HAP-1 (cell line): ENCODE data around the gene MALL.
"Not testable (repeated sequence)": the region's sequence is repeated elsewhere in the genome, so short reads cannot be mapped to it uniquely, and the experiment has no call there.

Experiments
- DNase-seq, 2 experiments: peaks; one replicate each; pipeline ENCODE4 v3.0.0-alpha.2; 2016 to 2020; ENCODE audit warnings: low spot score in 2 of 2
- H3K27me3 ChIP-seq: fragments of 250-450 bp; sonication (Bioruptor Pico); 2 replicates; pipeline ENCODE4 v1.5.1; 2020; ENCODE audit warnings: low read depth, mild to moderate bottlenecking, moderate library complexity
- H3K36me3 ChIP-seq: fragments of 250-450 bp; sonication (Bioruptor Pico); replicated peaks from 2 replicates; pipeline ENCODE4 v1.5.1; 2020; ENCODE audit warnings: mild to moderate bottlenecking
- H3K4me1 ChIP-seq: fragments of 250-450 bp; sonication (Bioruptor Pico); 2 replicates; pipeline ENCODE4 v1.5.1; 2020; ENCODE audit warnings: mild to moderate bottlenecking
- H3K4me3 ChIP-seq: fragments of 250-450 bp; sonication (Bioruptor Pico); 2 replicates; pipeline ENCODE4 v1.5.1; 2020; ENCODE audit warnings: mild to moderate bottlenecking, moderate library complexity
- H3K9me3 ChIP-seq: fragments of 250-450 bp; sonication (Bioruptor Pico); 2 replicates; pipeline ENCODE4 v1.5.1; 2020; ENCODE audit warnings: mild to moderate bottlenecking, moderate library complexity
- in situ Hi-C: fragments of 300-500 bp; cut with MboI; formaldehyde crosslinking; loops from 3 replicates; pipeline ENCODE4 v1.14.3; 2020; ENCODE audit warnings: low sequenced_read_pairs, inconsistent platforms, mixed read lengths

MALL gene

GRCh38 chr2:110099038-110099425 is 16.6 kb downstream of the MALL start:
- H3K27me3 ChIP-seq, result no peaks in the 10 kb centered on the region
- H3K4me1 ChIP-seq, result no peaks in the 10 kb centered on the region
- no peak for DNase-seq
- in situ Hi-C loops, result no loop called here
- H3K9me3 ChIP-seq, result no peaks in the 10 kb centered on the region
- no peak overlapping the region for H3K4me3 ChIP-seq
- H3K36me3 ChIP-seq, result no peaks in the 10 kb centered on the region

GRCh38 chr2:110097506-110098220 is 18.0 kb downstream of the MALL start:
- DNase-seq, result no peak
- Histone ChIP-seq H3K4me1 (no peaks in the 10 kb centered on the region), H3K27me3 (no peaks in the 10 kb centered on the region), H3K4me3 (no peak overlapping the region), H3K9me3 (no peaks in the 10 kb centered on the region), H3K36me3 (no peaks in the 10 kb centered on the region)
- in situ Hi-C loops, result no loop called here

- H3K9me3 ChIP-seq, result no peaks in the 10 kb centered on the region
- H3K36me3 ChIP-seq, result no peaks in the 10 kb centered on the region
- no peaks in the 10 kb centered on the region for H3K4me1 ChIP-seq
- no peak for DNase-seq
- H3K27me3 ChIP-seq, result no peaks in the 10 kb centered on the region
- in situ Hi-C loops, result no loop called here
- H3K4me3 ChIP-seq, result no peak overlapping the region
These were observed 19.5 kb downstream of the MALL start for GRCh38 chr2:110095994-110096633.

- H3K9me3 ChIP-seq, H3K4me3 ChIP-seq, H3K36me3 ChIP-seq, H3K27me3 ChIP-seq, in situ Hi-C loops, H3K4me1 ChIP-seq, DNase-seq: not testable (repeated sequence)
These were observed 20.6 kb downstream of the MALL start for GRCh38 chr2:110094884-110095534.

GRCh38 chr2:110093924-110094323 is 21.7 kb downstream of the MALL start:
- in situ Hi-C loops, H3K4me1 ChIP-seq: not testable (repeated sequence)

GRCh38 chr2:110090164-110090563 is 25.5 kb downstream of the MALL start:
- H3K9me3 ChIP-seq, H3K27me3 ChIP-seq, in situ Hi-C loops, H3K4me3 ChIP-seq, H3K36me3 ChIP-seq, H3K4me1 ChIP-seq, DNase-seq: not testable (repeated sequence)

More at GRCh38 chr2:110093924-110094323, 21.7 kb downstream of the MALL start:
- H3K27me3 ChIP-seq, H3K4me3 ChIP-seq, H3K36me3 ChIP-seq, H3K9me3 ChIP-seq, DNase-seq: not testable (repeated sequence)

- H3K4me3 ChIP-seq, H3K27me3 ChIP-seq, H3K9me3 ChIP-seq, DNase-seq, H3K4me1 ChIP-seq, in situ Hi-C loops, H3K36me3 ChIP-seq: not testable (repeated sequence)
These were observed 31.9 kb downstream of the MALL start for GRCh38 chr2:110083757-110084156.

GRCh38 chr2:110083162-110083561 is 32.5 kb downstream of the MALL start:
- H3K4me3 ChIP-seq, result not testable (repeated sequence)

GRCh38 chr2:110078104-110078503 is 37.5 kb downstream of the MALL start:
- H3K27me3 ChIP-seq, DNase-seq, H3K4me3 ChIP-seq, H3K36me3 ChIP-seq, H3K9me3 ChIP-seq, in situ Hi-C loops, H3K4me1 ChIP-seq: not testable (repeated sequence)

More at GRCh38 chr2:110083162-110083561, 32.5 kb downstream of the MALL start:
- H3K9me3 ChIP-seq, in situ Hi-C loops, DNase-seq, H3K27me3 ChIP-seq, H3K36me3 ChIP-seq, H3K4me1 ChIP-seq: not testable (repeated sequence)

GRCh38 chr2:110075896-110076295 is 39.7 kb downstream of the MALL start:
- DNase-seq, in situ Hi-C loops, H3K27me3 ChIP-seq: not testable (repeated sequence)

GRCh38 chr2:110069869-110070268 is 45.8 kb downstream of the MALL start:
- DNase-seq, H3K9me3 ChIP-seq, H3K4me1 ChIP-seq, H3K4me3 ChIP-seq, H3K27me3 ChIP-seq, in situ Hi-C loops, H3K36me3 ChIP-seq: not testable (repeated sequence)

More at GRCh38 chr2:110075896-110076295, 39.7 kb downstream of the MALL start:
- H3K4me1 ChIP-seq, H3K4me3 ChIP-seq, H3K9me3 ChIP-seq, H3K36me3 ChIP-seq: not testable (repeated sequence)

- H3K36me3 ChIP-seq, in situ Hi-C loops, H3K27me3 ChIP-seq, H3K9me3 ChIP-seq, H3K4me1 ChIP-seq, H3K4me3 ChIP-seq: not testable (repeated sequence)
- peak in 1 of 2 experiments; percentile 6 for DNase-seq
These were observed 47.5 kb downstream of the MALL start for GRCh38 chr2:110068153-110068552.

- DNase-seq, H3K27me3 ChIP-seq: not testable (repeated sequence)
These were observed 53.3 kb downstream of the MALL start for GRCh38 chr2:110062332-110062731.

GRCh38 chr2:110060550-110060949 is 55.1 kb downstream of the MALL start:
- H3K4me3 ChIP-seq, H3K9me3 ChIP-seq, H3K36me3 ChIP-seq, H3K4me1 ChIP-seq, in situ Hi-C loops, DNase-seq, H3K27me3 ChIP-seq: not testable (repeated sequence)

More at GRCh38 chr2:110062332-110062731, 53.3 kb downstream of the MALL start:
- H3K36me3 ChIP-seq, H3K9me3 ChIP-seq, H3K4me1 ChIP-seq, in situ Hi-C loops, H3K4me3 ChIP-seq: not testable (repeated sequence)
